Keratinocyte (primary cell): ENCODE measurements around the gene DGKI. TPM values are rescaled to one million over a fixed set of nuclear protein-coding genes. Genes with fewer than 3 reads are reported as not detected.

Experiments
- DNase-seq: peaks from one replicate; pipeline ENCODE4 v3.0.0-alpha.2; 2011; ENCODE audit warnings: low read depth, missing footprints, low spot score
- FAIRE-seq: peaks from 2 replicates; lab custom pipeline; 2011; peaks lifted over from hg19 to GRCh38; lab: Jason Lieb, UNC
- H2AFZ ChIP-seq: 2 replicates; pipeline ENCODE4 v1.6.0; 2012; ENCODE audit warnings: low read length, control low read depth, inconsistent platforms; ENCODE audit not compliant: control insufficient read depth
- H3K27ac ChIP-seq: 2 replicates; pipeline ENCODE4 v1.5.1; 2011; ENCODE audit warnings: low read length; ENCODE audit not compliant: control insufficient read depth, insufficient read depth
- H3K27me3 ChIP-seq: 3 replicates; pipeline ENCODE4 v1.6.0; 2011; ENCODE audit warnings: low read length; ENCODE audit not compliant: control insufficient read depth, insufficient read depth; ENCODE audit errors: extremely low read depth
- H3K36me3 ChIP-seq, 2 experiments: 2 replicates in 1 of 2; 3 replicates in 1 of 2; pipeline ENCODE4 v1.5.1; 2011; ENCODE audit warnings: low read length in 2 of 2, mild to moderate bottlenecking in 1 of 2; ENCODE audit not compliant: control insufficient read depth in 2 of 2, insufficient read depth in 2 of 2; ENCODE audit errors: extremely low read depth in 1 of 2
- H3K4me1 ChIP-seq: 3 replicates; pipeline ENCODE4 v1.5.1; 2011; ENCODE audit warnings: low read length; ENCODE audit not compliant: control insufficient read depth, insufficient read depth; ENCODE audit errors: extremely low read depth
- H3K4me2 ChIP-seq: 3 replicates; pipeline ENCODE4 v1.6.0; 2011; ENCODE audit warnings: low read depth, low read length; ENCODE audit not compliant: control insufficient read depth, insufficient read depth; ENCODE audit errors: extremely low read depth
- H3K4me3 ChIP-seq, 3 experiments: fragments of 200-600 bp in 1 of 3; sonication (generic) in 1 of 3; 2 replicates in 2 of 3; 3 replicates in 1 of 3; pipeline ENCODE4 v1.5.1; 2011 to 2016; ENCODE audit warnings: low read length in 3 of 3, mild to moderate bottlenecking in 3 of 3, control low read depth in 2 of 3, inconsistent platforms in 1 of 3, low read depth in 1 of 3, mixed read lengths in 1 of 3, mixed run types in 1 of 3, moderate library complexity in 1 of 3; ENCODE audit not compliant: control insufficient read depth in 2 of 3, insufficient read depth in 2 of 3; ENCODE audit errors: extremely low read depth in 1 of 3
- H3K79me2 ChIP-seq: 2 replicates; pipeline ENCODE4 v1.6.0; 2012; ENCODE audit warnings: low read length; ENCODE audit not compliant: control insufficient read depth, insufficient read depth
- H3K9ac ChIP-seq: 3 replicates; pipeline ENCODE4 v1.6.0; 2011; ENCODE audit warnings: low read length; ENCODE audit not compliant: control insufficient read depth, insufficient read depth; ENCODE audit errors: extremely low read depth
- H3K9me1 ChIP-seq: 3 replicates; pipeline ENCODE4 v1.6.0; 2011; ENCODE audit warnings: low read length; ENCODE audit not compliant: control insufficient read depth, insufficient read depth; ENCODE audit errors: extremely low read depth
- H3K9me3 ChIP-seq: 2 replicates; pipeline ENCODE4 v1.5.1; 2012; ENCODE audit warnings: low read depth, low read length; ENCODE audit not compliant: control insufficient read depth
- H4K20me1 ChIP-seq: 3 replicates; pipeline ENCODE4 v1.6.0; 2011; ENCODE audit warnings: low read length; ENCODE audit not compliant: control insufficient read depth, insufficient read depth; ENCODE audit errors: extremely low read depth
- EZH2 ChIP-seq: IDR thresholded peaks from one replicate; pipeline ENCODE4 v1.6.1; 2012; ENCODE audit warnings: inconsistent platforms, mild to moderate bottlenecking, low read length, moderate library complexity
- dilution Hi-C: fragments of 300-500 bp; cut with MboI; formaldehyde crosslinking; loops from one replicate; pipeline ENCODE4 v1.7.0; 2020; ENCODE audit warnings: low sequenced_read_pairs; ENCODE audit not compliant: extremely low pct_ligation_motif_present
- polyA plus RNA-seq, 5 experiments: library from polyadenylated mRNA; depleted of rRNA in 3 of 5; stranded (reverse) in 3 of 5; stranded (forward) in 1 of 5; unstranded in 1 of 5; fragments of >200 nt; gene quantifications; 1 replicate in 1 of 5; 2 replicates in 3 of 5; 3 replicates in 1 of 5; pipeline versions ENCODE4 v1.2.1 to v1.2.3, GENCODE V29; 2011 to 2012; ENCODE audit warnings: missing spikeins in 2 of 5, low read depth in 1 of 5, low replicate concordance in 1 of 5
- TF ChIP-seq, protein P1 (sequence below), 3 experiments: IDR thresholded peaks in 1 of 3; conservative IDR thresholded peaks in 1 of 3; optimal IDR thresholded peaks in 1 of 3; 2 replicates in 2 of 3; 3 replicates in 1 of 3; pipeline versions ENCODE3 to v1.5.1; 2011; ENCODE audit warnings: low read length in 3 of 3, mild to moderate bottlenecking in 3 of 3, moderate library complexity in 2 of 3, control low read depth in 1 of 3, inconsistent platforms in 1 of 3; ENCODE audit not compliant: insufficient read depth in 2 of 3; ENCODE audit errors: extremely low read depth in 1 of 3

DGKI gene
- polyA plus RNA-seq, 1 donor (not counting 4 experiments of a cell fraction or from before 2014, with no cell fraction given): 0.14 TPM

GRCh38 chr7:137439829-137440825 lies 406.6 kb downstream of the DGKI start:
- H3K79me2 ChIP-seq: no peaks in the 10 kb centered on the region
- H3K4me1 ChIP-seq: no peaks in the 10 kb centered on the region
- H3K4me2 ChIP-seq: no peak overlapping the region
- no peak for DNase-seq
- no peaks in the 10 kb centered on the region for H3K36me3 ChIP-seq
- no peaks in the 10 kb centered on the region for H3K9me3 ChIP-seq
- TF ChIP-seq, protein P1, sequence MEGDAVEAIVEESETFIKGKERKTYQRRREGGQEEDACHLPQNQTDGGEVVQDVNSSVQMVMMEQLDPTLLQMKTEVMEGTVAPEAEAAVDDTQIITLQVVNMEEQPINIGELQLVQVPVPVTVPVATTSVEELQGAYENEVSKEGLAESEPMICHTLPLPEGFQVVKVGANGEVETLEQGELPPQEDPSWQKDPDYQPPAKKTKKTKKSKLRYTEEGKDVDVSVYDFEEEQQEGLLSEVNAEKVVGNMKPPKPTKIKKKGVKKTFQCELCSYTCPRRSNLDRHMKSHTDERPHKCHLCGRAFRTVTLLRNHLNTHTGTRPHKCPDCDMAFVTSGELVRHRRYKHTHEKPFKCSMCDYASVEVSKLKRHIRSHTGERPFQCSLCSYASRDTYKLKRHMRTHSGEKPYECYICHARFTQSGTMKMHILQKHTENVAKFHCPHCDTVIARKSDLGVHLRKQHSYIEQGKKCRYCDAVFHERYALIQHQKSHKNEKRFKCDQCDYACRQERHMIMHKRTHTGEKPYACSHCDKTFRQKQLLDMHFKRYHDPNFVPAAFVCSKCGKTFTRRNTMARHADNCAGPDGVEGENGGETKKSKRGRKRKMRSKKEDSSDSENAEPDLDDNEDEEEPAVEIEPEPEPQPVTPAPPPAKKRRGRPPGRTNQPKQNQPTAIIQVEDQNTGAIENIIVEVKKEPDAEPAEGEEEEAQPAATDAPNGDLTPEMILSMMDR (optimal IDR thresholded peaks at IDR 0.05 in 1 of 3, IDR thresholded peaks at IDR 0.05 in 1 of 3, conservative IDR thresholded peaks at IDR 0.05 in 1 of 3; ENCODE audit: extremely low read depth in 1 of 3, insufficient read depth in 2 of 3, low read length in 3 of 3): no peak
- no peak for TF ChIP-seq EZH2
- no peaks in the 10 kb centered on the region for H4K20me1 ChIP-seq
- no peak for FAIRE-seq
- H3K27ac ChIP-seq: no peak overlapping the region
- no peak overlapping the region for H2AFZ ChIP-seq
- no peak overlapping the region for H3K4me3 ChIP-seq
- H3K9me1 ChIP-seq: no peaks in the 10 kb centered on the region
- no peak overlapping the region for H3K9ac ChIP-seq
- dilution Hi-C loops: no loop called here
- H3K27me3 ChIP-seq: no peaks in the 10 kb centered on the region

DNA sequence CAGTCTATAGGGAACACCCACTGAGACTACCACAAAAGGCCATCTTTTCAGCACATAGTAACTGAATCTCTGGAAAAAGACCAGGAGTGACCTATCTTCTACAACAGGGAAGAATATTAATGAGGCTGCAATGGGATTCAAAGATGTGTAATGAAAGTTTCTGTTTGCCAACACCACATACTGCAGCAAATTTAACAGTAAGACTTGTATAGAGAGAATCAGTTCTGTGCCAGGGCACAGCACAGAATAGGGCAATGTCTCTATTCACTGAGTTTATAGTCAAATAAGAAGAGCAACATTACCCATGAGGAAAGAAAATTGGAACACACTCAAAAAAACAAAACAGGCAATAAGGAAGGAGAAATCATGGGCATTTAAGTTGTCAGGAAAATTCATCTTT lies 411.8 kb downstream of the DGKI start:
- Histone ChIP-seq H3K9ac (no peak overlapping the region), H3K79me2 (no peaks in the 10 kb centered on the region), H3K4me2 (no peak overlapping the region), H3K9me3 (no peaks in the 10 kb centered on the region), H3K4me1 (no peaks in the 10 kb centered on the region), H4K20me1 (no peaks in the 10 kb centered on the region), H3K27me3 (no peaks in the 10 kb centered on the region), H3K27ac (no peak overlapping the region), H2AFZ (no peak overlapping the region), H3K36me3 (no peaks in the 10 kb centered on the region), H3K4me3 (no peak overlapping the region), H3K9me1 (no peaks in the 10 kb centered on the region)
- DNase-seq: no peak
- TF ChIP-seq EZH2: no peak
- TF ChIP-seq, protein P1 (optimal IDR thresholded peaks at IDR 0.05 in 1 of 3, IDR thresholded peaks at IDR 0.05 in 1 of 3, conservative IDR thresholded peaks at IDR 0.05 in 1 of 3; ENCODE audit: extremely low read depth in 1 of 3, insufficient read depth in 2 of 3, low read length in 3 of 3): no peak
- no peak for FAIRE-seq
- dilution Hi-C loops: no loop called here
